ENCODE measurements around the gene ZNF70.

Gene ZNF70

GRCh38 chr22:23689414-23689813 is 61.5 kb downstream of the ZNF70 start:
- no peak for DNase-seq

Data from islet precursor cell (in vitro differentiated cells).